ENCODE measurements around the gene KLRK1. TPM values are rescaled to one million over a fixed set of nuclear protein-coding genes. Genes with fewer than 3 reads are reported as not detected.
"Not testable (repeated sequence)": the region's sequence is repeated elsewhere in the genome, so short reads cannot be mapped to it uniquely, and the experiment has no call there.

KLRK1 gene
- polyA plus RNA-seq (ENCODE audit: insufficient read length in 3 of 3) = 1 to 10 TPM in 1 of 3 donors, under 1 TPM in 2; 0.39 to 1.1 (median 0.66) TPM
- long read RNA-seq, donor 1 = 0 reads
- long read RNA-seq, donor 2 = 0 reads
- long read RNA-seq, donor 3 = 0 reads
- long read RNA-seq, donor 4 = 0 reads
- long read RNA-seq, donor 5 = 0 reads
- long read RNA-seq, donor 6 = 0 reads
- long read RNA-seq, donor 7 = 0 reads
- long read RNA-seq, donor 8 = 0 reads
- long read RNA-seq, donor 9 = 0 reads
- long read RNA-seq, donor 10 = 0 reads
- long read RNA-seq, donor 11 = 0 reads
- long read RNA-seq, donor 12 = 0 reads
- long read RNA-seq, donor 13 = 0 reads
- long read RNA-seq, donor 14 = 0 reads
- long read RNA-seq, donor 15 = 0 reads
- long read RNA-seq, donor 16, partial matches to known transcripts = 0 of 1 reads
- long read RNA-seq, donor 16, other reads (novel, unspliced or antisense) = 0 of 1 reads

- DNase-seq (ENCODE audit: extremely low read depth in 1 of 11, low read depth in 9 of 11, low spot score in 4 of 11) = no peak
Observed at GRCh38 chr12:10389904-10390303, at the start of gene KLRK1. TSS of gene KLRK1 (minus strand) at chr12:10390041. CDS start at chr12:10388810, 1,231 bp downstream.

GRCh38 chr12:10437601-10438000, 47.8 kb upstream of the KLRK1 start:
- DNase-seq (ENCODE audit: extremely low read depth in 1 of 11, low read depth in 9 of 11, low spot score in 4 of 11) = not testable (repeated sequence)

GRCh38 chr12:10435816-10436215, 46.0 kb upstream of the KLRK1 start, which contains the start of gene KLRC2:
TSS of gene KLRC2 (minus strand) at chr12:10436010. CDS start at chr12:10435986, 24 bp downstream.
- not testable (repeated sequence) for DNase-seq (ENCODE audit: extremely low read depth in 1 of 11, low read depth in 9 of 11, low spot score in 4 of 11)

DNA sequence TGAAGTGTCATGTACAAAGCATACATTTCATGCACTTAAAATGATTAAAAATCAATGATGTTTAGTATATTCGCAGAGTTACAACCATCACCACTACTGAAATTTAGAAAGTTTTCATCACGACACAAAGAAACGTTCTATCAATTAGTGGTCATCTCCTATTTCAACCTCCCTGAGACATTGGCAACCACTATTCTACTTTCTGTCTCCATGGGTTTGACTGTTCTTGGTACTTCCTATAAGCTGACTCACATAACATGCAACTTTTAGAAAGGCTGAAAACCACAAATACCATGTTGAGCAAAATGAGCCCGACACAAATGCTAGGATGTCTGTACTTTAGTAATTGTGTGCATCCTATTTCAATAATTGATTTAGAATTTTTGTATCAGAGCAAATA, 40.8 kb upstream of the KLRK1 start:
- DNase-seq (ENCODE audit: extremely low read depth in 1 of 11, low read depth in 9 of 11, low spot score in 4 of 11) = not testable (repeated sequence)

GRCh38 chr12:10425938-10426337, 36.1 kb upstream of the KLRK1 start:
- not testable (repeated sequence) for DNase-seq (ENCODE audit: extremely low read depth in 1 of 11, low read depth in 9 of 11, low spot score in 4 of 11)

DNA sequence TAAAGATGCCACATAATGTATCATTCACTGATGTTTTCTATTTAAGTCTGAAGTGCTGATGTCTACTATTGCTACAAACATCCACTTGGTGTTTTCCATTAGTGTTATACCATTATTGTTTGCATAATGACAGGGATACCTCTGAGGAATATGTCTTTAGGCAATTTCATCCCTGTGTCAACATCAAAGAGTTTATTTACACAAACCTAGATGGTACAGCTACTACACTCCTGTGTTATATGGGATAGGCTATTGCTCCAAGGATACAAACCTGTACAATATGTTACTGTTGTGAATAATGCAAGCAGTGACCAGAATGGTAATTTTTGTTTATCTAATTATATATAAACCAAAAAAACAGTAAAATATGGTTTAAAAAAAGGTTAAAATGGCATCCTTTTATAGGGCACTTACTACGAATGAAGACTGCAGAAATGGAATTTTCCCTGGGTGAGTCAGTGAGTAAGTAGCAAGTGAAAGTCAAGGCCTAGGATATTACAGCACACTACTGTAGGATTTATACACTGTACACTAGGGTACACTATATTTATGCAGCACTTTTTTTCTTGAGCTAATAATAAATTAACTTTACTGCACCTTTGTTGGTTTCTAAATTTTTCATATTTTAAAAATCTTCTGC, 34.5 kb upstream of the KLRK1 start:
- DNase-seq (ENCODE audit: extremely low read depth in 1 of 11, low read depth in 9 of 11, low spot score in 4 of 11) = not testable (repeated sequence)

GRCh38 chr12:10422159-10422558, 32.3 kb upstream of the KLRK1 start:
- not testable (repeated sequence) for DNase-seq (ENCODE audit: extremely low read depth in 1 of 11, low read depth in 9 of 11, low spot score in 4 of 11)

- not testable (repeated sequence) for DNase-seq (ENCODE audit: extremely low read depth in 1 of 11, low read depth in 9 of 11, low spot score in 4 of 11)
Observed at GRCh38 chr12:10420334-10420733, 30.5 kb upstream of the KLRK1 start, which contains the start of gene KLRC3. TSS of gene KLRC3 (minus strand) at chr12:10420595. CDS start at chr12:10420550, 45 bp downstream.

GRCh38 chr12:10409392-10409791, 19.6 kb upstream of the KLRK1 start, which contains the start of gene KLRC4:
TSS of gene KLRC4 (minus strand) at chr12:10409757. CDS start at chr12:10409575, 182 bp downstream.
- no peak for DNase-seq (ENCODE audit: extremely low read depth in 1 of 11, low read depth in 9 of 11, low spot score in 4 of 11)

DNA sequence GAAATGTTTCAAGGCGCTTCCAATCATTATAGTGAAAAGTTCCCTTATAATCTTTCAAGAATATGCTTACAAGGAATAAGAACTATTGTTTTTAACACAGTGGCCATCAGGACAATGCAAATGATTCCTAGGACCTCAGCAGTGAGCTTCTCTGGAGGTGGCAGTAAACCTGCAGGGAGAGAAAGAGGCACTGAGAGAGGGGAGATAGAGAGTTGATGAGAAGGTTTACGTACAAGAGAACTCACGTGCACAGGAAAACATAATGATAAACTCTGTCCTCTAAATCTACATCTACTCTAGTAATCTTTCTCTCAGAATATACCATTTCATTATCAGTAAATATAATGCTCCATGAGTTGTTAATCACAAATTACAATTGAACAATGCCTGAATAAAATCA, 19.0 kb upstream of the KLRK1 start:
- no peak for DNase-seq (ENCODE audit: extremely low read depth in 1 of 11, low read depth in 9 of 11, low spot score in 4 of 11)

DNA sequence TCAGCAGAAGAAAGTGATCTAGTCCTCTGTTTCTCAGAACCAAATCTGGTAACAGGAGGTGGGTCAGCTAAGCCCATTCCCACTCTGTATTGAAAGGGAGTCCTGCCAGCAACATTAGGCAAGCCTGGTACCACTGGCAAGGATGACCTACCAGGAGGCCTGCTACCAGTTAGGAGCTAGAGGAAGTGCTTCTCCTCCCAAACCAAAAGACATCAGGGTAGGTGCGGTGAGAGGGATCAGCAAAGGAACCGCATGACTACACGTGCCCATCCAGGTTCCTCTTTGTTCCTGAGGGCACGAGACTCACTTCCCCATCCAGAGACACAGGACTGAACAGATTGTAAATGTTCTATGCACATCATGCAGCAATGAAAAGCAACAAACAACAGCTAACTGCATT, 16.9 kb upstream of the KLRK1 start:
- DNase-seq (ENCODE audit: extremely low read depth in 1 of 11, low read depth in 9 of 11, low spot score in 4 of 11) = no peak

DNA sequence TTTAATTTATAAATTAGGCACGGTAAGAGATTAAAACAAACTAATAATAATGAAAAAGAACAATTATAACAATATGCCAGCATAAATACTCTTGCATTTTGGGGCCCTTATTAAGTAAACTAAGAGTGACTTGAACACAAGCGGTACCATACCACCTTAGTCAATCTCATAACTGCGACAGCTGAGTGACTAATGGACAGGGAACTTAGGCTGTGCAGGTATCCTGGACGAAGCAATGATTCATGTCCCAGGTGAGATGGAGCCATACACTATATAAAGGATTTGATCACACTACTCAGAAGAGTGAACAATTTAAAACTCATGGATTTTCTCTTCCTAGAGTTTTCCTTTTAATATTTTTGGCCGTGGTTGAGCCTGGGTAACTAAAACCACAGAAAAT, 15.5 kb upstream of the KLRK1 start:
- no peak for DNase-seq (ENCODE audit: extremely low read depth in 1 of 11, low read depth in 9 of 11, low spot score in 4 of 11)

DNA sequence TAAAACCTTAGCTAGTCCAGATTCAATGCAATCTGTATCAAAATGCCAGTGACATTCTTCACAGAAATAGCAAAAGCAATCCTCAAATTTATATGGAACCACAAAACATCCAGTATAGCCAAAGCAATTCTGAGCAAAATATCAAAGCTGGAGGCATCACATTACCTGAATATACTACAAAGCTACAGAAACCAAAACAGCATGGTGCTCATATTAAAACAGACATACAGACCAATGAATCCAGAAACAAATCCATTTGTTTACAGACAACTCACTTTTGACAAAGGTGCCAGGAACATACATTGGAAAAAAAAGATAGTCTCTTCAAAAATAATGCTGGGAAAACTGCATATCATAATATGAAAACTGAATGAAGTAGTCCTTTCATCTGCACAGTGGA, 15.0 kb upstream of the KLRK1 start:
- DNase-seq (ENCODE audit: extremely low read depth in 1 of 11, low read depth in 9 of 11, low spot score in 4 of 11) = no peak

DNA sequence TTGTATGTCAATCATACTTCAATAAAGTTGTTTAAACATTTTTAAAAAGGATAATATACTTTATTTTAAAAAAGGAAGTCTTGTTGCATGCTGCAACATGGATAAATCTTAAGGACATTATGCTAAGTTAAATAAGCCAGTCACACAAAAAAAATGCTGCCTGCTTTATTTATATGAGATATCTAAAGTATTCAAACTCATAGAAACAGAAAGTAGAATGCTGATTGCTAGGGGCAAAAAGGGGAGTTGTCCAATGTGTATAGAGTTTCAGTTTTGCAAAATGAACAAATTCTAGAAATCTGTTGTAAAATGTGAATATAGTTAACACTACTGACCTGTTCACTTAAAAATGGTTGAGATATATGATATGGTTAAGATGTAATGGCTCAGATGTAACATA, 11.0 kb upstream of the KLRK1 start:
- no peak for DNase-seq (ENCODE audit: extremely low read depth in 1 of 11, low read depth in 9 of 11, low spot score in 4 of 11)

- no peak for DNase-seq (ENCODE audit: extremely low read depth in 1 of 11, low read depth in 9 of 11, low spot score in 4 of 11)
Observed at GRCh38 chr12:10398168-10398567, 8.3 kb upstream of the KLRK1 start.

- DNase-seq (ENCODE audit: extremely low read depth in 1 of 11, low read depth in 9 of 11, low spot score in 4 of 11) = no peak
Observed at GRCh38 chr12:10397296-10397695, 7.5 kb upstream of the KLRK1 start.

GRCh38 chr12:10396176-10396575, 6.3 kb upstream of the KLRK1 start:
- DNase-seq (ENCODE audit: extremely low read depth in 1 of 11, low read depth in 9 of 11, low spot score in 4 of 11) = not testable (repeated sequence)

DNA sequence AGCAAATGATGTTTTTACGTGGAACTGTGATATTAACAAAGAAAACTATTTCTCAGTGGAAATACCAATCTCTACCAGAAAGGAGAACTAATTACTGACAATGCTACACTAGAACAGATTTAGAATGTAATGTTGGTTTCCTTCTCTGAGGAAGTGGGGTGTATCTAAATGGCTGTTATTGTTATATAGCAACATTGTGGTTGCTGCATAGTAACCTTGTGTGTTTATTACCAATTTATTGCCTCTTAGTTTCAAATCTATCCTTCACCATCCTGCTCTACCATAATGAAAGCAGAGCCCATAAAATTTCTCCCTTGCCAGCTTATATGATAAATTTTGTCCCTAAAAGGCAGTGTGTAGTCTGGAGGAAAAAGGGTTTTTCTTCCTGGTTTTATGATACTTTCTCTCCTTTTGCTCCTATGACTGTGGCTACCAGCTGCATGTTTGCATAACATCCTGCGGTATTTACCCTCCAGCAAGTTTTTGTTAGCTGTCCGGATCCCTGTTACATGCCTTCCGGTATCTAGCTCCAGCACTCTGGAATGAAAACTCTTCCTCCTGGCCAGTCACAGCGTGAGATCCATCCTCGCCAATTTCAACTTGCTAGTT, 5.7 kb upstream of the KLRK1 start:
- DNase-seq (ENCODE audit: extremely low read depth in 1 of 11, low read depth in 9 of 11, low spot score in 4 of 11) = peak in 2 of 11 donors; percentile 6 to 22

DNA sequence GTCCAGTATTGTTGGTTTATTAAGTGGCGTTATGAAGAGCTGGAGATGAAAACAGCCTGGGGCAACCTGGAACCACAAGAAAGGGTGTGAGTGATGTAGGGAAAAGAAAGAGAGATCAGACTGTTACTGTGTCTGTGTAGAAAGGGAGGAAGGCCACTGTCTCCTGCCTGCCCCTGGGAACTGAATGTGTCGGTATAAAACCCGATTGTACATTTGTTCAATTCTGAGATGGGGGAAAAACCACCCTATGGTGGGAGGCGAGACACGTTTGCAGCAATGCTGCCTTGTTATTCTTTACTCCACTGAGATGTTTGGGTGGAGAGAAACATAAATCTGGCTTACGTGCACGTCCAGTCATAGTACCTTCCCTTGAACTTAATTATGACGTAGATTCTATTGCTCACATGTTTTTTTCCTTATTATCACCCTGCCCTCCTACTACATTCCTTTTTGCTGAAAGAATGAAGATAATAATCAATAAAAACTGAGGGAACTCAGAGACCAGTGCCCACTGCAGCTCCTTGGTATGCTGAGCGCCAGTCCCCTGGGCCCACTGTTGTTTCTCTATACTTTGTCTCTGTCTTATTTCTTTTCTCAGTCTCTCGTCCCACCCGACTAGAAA, 4.8 kb upstream of the KLRK1 start:
- not testable (repeated sequence) for DNase-seq (ENCODE audit: extremely low read depth in 1 of 11, low read depth in 9 of 11, low spot score in 4 of 11)
